Right renal cortex interstitium (tissue), 3 donors: ENCODE results near the gene TRAPPC3L. TPM values are rescaled to one million over a fixed set of nuclear protein-coding genes. Genes with fewer than 3 reads are reported as not detected.
"Not testable (repeated sequence)": the region's sequence is repeated elsewhere in the genome, so short reads cannot be mapped to it uniquely, and the experiment has no call there.

ENCODE experiments used
- DNase-seq, 3 donors: peaks; one replicate each; pipeline ENCODE4 v3.0.0-alpha.2; 2013; ENCODE audit warnings: low read depth in 3 of 3, low spot score in 2 of 3
- polyA plus RNA-seq, 3 donors: library from polyadenylated mRNA; unstranded; fragments of 120-200 nt; gene quantifications; one replicate each; pipeline ENCODE4 v1.2.1, GENCODE V29; 2013; ENCODE audit not compliant: insufficient read length in 3 of 3

Gene TRAPPC3L
- polyA plus RNA-seq, 3 donors: 0.36 to 0.50 (median 0.37) TPM

DNA sequence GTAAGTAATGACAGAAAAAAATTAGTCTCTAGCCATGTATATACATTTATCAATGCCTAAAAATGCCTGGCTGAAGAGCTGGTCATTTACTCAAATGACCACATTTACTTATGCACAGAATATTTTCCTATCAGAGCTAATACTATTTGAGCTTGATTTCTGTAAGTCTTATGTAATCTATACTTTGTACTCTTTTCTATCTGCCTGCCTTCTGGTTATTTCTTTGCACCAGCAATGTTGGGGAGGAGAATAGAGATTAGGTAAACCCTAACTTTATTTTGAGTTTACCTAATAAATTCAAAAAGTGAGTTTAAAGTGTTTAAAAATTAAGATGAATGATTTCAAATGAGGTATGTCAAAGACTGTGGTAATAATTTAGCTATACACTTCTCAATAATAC is 30.3 kb downstream of the TRAPPC3L start:
- no peak for DNase-seq

DNA sequence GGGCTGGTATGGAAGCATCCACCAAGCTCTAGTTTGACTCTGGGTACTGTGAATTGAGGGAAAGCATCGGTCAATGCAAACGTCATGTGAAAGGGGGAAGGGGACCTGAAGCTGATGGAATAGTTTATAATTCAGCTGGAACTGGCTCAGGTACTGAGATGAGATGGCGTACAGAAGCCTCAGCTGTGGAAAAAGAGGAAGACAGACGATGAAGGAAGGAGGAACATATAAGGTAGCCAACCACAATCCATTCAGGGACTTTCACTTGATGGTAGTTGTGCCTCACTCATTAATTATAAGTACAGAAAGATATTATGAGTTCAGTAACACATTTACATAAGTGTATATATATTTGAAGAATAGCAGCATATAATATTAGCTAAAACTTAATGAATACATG is 31.4 kb downstream of the TRAPPC3L start:
- no peak for DNase-seq

DNA sequence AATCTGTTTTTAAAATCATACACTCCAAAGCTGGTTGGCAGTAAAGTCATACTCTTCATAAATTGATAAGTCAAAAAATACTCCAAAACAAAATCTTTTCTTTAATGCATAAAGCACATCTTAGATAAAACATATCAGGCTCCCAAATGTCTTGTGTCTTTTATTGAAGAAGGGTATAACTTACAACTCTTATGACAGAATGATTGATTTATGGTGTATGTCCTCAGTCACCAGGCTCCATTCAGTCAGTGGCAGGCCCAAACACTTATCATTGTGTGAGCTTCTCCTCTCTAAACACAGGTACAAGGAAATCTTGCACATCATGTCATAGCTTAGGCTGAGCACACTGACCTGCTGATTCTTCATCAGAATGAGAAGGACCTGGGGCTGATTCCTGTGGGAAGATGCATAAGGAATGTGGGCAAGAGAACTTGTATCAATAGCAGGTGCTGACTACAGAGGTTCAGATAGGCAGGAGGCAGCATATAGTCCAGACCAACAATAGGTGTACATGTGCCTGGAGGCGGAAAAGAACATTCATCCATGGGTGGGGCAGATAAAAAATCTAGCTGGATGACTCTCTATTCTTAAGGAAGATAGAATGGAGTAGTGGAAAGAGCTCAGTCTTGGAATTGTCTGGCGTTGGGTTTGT is 32.1 kb downstream of the TRAPPC3L start:
- DNase-seq: no peak

DNA sequence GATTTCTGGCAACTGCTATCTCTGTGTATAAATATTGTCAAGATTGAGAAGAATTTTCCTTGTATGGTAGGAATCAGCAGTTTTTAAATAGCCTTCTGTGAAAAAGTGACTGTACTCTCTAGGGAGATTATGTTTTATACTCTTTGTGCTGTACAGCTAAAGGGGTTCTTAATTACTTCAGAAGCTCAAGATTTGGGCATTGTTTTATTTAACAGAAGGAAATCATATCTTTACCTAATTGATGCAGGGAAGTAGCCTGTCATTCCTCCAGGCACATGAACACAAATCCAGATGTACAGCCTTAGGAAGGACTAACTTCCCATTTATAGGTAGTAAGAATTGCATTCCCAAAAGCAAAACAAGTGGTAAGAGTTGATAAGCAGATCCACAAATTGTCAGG is 32.8 kb downstream of the TRAPPC3L start:
- DNase-seq: no peak

DNA sequence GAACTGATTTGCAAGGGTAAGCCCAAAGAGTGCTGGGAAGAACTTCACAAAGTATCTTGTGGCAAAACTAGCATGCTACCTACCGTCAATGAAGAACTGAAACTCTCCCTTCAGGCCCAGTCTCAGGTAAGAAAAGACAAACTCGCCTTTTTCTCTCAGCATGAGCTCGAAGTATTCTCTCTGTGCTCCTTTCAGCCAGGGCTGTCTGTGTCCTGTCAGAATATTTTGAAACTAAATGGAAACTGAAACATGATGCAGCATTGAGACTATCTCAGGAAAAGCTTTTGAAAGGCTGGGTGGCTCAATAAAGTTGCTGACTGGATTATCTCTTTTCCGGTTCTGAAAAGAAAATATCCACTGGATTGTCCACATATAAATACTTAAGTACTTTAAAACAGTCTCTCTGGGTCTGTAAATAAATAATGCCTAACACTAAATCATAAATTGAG is 33.3 kb downstream of the TRAPPC3L start:
- no peak for DNase-seq

DNA sequence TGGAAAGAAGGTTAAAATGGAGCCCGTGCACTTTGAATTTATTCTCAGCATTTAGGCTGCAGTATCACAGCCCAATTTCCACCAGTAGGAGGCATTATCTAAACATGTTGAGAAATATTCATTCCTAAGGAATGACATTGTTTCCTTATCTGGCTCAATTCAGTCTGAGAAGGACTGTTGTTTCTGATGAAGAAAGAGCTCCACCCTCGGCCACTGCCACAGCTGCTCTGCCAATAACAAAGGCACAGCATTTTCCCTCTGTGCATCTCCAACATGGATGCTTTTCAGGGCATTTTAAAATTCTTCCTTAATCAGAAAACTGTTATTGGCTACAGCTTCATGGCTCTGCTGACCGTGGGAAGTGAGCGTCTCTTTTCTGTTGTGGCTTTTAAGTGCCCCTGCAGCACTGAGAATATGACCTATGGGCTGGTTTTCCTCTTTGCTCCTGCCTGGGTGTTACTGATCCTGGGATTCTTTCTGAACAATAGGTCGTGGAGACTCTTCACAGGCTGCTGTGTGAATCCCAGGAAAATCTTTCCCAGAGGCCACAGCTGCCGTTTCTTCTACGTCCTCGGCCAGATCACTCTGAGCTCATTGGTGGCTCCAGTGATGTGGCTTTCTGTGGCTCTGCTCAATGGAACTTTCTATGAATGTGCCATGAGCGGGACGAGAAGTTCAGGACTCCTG is 33.9 kb downstream of the TRAPPC3L start, which contains the start of gene CALHM5:
TSS of gene CALHM5 (plus strand) at position 216 of the 687 bp plus-strand sequence. CDS start at position 274, 58 bp downstream.
- no peak for DNase-seq

DNA sequence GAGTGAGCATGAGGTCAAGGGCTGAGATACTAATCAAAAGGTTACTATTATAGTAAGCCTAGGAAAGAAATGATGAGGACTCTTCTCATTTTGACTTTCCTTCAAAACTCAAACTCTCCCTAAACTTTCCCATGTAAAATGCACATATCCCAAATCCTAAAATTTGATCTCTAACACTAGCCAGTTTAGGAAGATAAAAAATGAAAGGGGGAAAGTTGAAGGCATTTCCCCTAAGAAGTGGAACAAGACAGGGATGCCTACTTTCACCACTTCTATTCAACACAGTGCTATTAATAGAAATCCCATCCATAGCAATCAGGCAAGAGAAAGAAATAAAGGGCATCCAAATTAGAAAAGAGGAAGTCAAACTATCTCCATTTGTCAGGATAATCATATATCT is 37.0 kb downstream of the TRAPPC3L start:
- no peak for DNase-seq

DNA sequence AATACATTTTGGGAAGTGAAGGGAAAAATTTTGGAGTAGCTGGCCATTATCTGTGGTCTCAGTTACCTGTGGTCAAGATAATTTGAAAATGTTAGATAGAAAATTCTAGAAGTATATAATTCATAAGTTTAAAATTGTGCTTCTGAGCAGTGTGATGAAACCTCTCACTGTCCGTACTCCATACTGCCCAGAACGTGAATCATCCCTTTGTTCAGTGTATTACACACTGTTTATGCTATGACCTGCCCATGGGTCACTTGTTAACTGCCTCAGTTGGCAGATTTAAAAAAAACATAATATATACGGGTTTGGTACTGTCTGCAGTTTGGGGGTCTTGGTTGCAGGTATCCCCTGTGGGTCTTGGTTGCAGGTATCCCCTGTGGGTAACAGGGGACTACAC is 38.2 kb downstream of the TRAPPC3L start:
- no peak for DNase-seq

DNA sequence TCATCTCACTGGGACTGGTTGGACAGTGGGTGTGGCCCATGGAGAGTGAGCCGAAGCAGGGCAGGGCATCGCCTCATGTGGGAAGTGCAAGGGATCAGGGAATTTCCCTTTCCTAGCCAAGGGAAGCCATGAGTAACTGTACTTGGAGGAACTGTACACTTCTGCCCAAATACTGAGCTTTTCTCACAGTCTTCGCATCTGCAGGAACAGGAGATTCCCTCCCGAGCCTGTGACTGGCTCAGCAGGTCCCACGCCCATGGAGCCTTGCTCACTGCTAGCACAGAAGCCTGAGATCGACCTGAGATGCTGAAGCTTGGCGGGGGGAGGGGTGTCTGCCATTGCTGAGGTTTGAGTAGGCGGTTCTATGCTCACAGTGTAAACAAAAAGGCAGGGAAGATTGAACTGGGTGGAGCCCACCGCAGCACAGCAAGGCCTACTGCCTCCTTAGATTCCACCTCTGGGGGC is 44.5 kb downstream of the TRAPPC3L start:
- no peak for DNase-seq

DNA sequence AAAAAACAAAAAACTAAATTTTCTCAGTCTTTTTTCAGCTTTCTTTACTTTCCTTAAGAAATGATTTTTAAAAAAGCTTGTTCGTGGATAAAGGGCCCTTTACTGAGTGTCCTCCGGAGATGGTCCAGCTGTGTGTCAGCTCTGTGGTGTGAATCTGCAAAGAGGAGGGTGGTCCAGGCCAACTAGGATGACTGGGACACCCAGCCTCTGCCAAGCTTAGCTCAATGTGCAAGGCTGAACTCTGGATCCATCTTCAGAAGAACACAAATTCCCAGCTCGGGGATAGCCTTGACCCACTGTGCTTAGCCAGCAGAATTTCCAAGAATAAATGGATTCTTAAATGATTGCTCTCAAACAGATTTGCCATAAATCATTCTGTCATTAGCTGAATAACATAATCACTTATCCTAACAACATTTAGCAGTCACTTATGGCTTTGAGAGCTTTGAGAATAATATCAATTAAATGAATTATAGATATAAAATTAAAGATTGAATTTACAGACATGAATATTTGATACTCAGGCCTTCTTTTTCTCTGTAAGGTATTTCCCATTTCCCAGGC is 48.3 kb downstream of the TRAPPC3L start:
- no peak for DNase-seq

DNA sequence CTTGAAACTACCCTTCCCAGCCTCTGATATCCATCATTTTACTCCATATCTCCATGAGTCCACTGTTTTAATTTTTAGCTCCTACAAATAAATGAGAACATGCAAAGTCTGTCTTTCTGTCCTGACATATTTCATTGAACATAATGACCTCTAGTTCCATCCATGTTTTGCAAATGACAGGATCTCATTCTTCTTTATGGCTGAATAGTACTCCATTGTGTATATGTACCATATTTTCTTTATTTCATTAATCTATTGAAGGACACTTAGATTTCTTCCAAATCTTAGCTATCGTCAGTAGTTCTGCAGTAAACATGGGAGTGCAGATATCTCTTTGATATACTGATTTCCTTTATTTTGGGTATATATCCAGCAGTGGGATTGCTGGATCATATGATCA is 50.3 kb downstream of the TRAPPC3L start:
- not testable (repeated sequence) for DNase-seq

DNA sequence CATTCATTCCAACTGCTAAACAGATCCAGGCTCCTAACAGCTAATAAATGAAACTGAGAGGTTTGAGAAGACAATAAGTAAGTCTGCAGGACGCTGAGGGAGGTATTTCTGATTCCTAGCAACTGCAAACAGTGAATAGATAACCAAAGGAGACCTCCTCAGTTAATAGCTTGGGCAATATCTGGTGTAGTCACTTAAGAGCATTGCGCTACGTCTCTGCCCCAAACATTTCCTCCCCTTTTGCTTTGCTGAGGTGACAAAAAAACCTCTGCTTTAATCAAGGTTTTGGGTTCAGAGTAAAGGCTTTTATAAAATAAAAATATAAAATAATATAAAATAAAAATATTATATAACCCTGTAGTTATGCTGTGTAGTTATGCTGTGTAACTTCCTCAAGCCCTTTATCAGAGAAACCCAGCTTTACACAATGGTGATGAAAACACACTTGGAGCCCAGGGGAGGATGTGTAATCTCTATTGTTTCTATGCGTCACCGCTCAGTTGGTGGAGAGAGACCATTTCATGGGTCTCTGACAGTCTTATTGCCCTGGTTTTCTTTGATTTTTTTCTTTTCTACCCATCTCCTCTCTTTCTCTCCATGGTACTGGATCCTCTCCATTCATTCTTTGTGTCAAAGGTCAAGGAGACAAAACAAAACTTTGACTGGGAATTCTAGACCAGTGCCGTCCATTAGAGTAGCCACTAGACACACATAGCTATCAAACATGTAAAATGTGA is 53.0 kb downstream of the TRAPPC3L start:
- no peak for DNase-seq

DNA sequence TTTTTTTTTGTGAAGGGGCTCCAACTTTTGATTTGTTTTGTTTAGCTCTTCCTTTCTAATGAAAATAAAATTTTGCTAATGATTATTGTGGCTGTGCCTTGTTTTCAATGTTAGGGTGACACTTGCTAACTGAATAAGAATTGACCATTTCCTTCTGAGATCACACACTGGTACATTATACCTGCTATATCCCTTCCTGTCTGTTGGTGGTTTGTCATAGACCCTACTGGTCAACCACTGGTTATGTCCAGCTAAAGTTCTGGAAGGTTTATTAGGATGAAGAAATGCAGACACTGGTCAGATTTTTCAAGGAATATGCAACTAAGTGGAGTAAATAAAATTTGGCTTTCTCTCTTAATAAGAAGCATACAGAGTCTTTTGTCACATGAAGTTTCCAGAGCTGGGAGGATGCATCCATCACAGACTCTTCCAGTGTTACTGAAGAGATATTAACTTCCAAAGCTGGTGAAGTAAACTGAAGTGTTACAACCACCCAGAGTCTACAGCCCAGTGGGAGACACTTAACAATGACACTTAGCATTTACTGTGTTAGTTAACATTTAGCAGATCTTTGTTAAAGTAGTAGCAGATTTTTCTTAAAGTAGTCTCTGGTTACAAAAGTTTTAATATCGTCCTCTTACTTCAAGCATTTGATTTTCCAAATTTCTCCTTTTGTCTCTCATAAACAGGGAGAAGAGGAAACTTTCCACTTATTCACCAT is 53.7 kb downstream of the TRAPPC3L start:
- no peak for DNase-seq

DNA sequence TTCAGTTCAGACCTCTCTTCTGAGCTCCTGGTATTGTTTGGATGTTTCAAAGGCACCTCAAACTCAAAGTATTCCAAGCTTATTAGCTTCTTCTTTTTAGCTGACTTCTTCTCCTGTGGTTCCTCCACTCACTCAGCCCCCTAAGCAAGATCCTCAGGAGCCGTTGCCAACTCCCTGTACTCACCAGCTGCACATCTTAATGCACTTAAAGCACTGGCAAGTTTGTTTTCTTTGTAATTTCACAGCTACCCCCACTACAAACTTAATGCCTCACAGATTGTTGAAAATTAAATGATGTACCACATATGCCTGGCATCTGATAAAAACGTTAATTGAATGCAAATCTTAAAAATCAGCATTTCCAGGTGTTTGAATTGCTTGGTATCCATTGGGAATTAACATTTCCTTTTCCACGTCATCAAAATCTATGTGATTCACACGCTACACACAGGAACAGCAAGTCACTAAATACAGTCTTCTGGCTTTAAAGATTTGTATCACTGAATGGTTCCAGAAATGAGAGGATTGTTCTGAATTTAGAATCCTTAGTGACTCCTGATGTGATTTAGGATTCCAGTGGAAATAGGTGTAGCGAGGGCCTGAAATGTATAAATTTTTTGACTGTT is 59.8 kb downstream of the TRAPPC3L start:
- DNase-seq: no peak

DNA sequence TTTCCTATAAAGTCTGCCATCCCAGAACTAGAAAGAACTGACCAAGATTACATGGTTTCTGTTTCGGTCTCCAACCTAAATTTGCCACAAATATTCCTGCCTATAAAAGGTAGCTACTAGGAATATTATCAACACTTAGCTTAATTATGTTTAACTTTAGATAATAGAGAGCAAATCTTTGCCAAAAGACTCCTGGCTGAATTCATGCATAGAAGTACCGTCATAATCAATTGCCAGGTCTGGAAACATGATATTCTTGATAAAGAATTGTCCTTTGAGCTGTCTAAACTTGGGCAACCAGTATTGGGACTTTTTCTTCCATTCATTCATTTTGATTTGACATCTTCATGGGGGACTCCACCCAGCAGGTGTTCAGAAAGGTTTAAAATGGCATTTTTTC is 61.9 kb downstream of the TRAPPC3L start:
- no peak for DNase-seq

DNA sequence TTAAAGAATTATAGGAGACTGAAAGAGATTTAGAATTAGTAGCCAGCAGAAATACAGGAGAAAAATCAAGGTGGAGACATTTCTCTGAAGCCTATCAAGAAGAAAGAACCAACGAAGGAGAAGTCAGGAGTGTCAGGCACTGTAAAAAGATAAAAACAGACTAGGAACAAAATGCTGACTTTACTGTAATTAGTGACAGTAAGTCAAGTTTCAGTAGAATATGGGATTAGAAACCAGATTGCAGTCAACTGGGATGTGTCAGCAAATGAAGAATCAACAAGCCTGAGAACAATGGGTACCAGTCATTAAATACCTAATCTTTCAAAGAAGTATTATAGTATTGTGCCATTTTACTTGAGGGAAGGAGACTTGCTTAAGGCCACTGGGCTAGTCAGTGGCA is 62.7 kb downstream of the TRAPPC3L start:
- DNase-seq: no peak

DNA sequence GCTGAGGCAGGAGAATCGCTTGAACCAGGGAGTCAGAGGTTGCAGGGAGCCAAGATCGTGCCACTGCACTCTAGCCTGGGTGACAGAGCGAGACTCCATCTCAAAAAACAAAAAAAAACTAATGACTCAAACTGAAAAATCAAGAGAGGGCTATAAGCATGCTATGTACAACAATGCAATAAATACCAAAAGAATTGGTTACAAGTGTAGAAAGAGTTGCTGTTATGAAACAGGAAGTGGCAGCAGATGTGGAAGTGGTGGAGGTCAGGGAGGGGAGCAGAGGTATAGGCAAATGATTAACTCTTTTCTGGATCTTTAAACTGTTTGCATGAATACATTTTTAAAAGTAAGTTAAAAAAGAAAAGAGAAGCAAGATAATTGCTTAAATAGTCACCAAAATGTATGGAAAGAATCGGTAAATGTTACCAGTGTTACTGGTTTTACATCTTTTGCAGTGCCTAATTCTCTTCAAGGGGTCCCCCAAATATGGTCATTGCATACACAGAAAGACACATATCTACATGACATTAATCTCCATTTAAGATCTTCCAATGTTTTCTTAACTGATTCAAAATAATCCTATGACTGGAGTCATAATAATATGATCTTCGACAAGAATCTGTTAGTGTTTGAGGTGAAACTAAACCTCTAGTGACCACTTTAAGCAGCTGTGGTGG is 69.3 kb downstream of the TRAPPC3L start:
- no peak for DNase-seq

DNA sequence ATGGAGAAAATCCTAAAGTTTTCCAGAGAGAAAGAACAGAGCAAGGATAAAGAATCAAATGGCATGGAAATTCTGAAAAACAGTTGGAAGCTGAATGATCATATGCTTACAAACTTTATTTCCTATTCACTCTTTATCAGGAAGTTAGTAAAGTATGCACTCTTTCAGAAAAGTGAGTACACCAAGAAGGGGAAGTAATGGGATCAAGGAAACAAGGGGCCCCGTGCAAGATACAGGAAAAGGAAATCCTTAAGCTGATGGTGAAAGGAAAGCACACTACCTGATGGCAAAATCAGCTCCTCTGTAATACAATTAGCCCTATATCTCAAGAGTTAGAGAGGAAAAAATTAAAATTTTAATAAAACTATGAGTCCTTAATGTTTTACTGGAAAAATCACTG is 70.3 kb downstream of the TRAPPC3L start:
- no peak for DNase-seq

DNA sequence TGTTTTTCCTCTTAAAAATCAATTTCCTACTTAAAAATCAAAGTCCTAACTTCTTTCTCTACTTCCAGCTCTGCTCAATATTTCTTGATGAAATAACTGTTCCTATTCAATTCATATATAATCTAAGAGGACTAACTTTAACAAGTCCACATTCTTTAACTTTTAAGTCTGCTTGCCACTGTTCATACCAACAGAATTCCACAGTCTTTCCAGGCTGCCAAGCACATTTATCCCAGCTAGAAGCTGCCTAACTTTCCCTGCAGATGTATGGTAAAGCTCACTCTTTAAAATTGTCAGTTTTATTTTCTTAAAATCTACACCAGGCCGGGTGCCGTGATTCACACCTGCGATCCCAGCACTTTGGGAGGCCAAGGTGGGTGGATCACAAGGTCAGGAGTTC is 72.8 kb downstream of the TRAPPC3L start:
- no peak for DNase-seq

DNA sequence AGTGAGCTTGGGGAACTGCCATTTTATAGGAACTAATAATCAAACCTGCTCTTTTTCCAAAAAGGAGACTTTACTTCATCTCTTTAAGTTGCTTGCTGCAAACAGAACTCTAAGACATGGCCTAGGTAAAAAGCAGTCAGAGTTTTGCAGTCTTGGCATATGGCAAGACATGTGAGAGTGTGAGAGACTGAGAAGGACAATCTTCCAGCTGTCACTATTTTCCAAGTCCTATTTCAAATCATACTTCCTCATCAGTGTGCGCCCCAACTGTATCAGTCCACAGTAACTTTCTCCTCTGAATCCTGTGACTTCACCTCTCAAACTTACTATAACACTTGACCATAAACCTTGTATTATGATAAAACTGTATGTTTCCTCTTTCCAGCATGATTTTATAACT is 74.0 kb downstream of the TRAPPC3L start:
- no peak for DNase-seq
